Activated gamma-delta T cell treated with Interleukin-2 at 50 U/mL for 16 hours (primary cell): ENCODE data around the gene AP2A1.

ENCODE experiments used
- DNase-seq: peaks from one replicate; pipeline ENCODE4 v3.0.0-alpha.2; 2020

AP2A1 gene

GRCh38 chr19:49766007-49766929, 533 bp upstream of the AP2A1 start:
- peak; percentile 99 for DNase-seq

- DNase-seq: no peak
Measured at GRCh38 chr19:49767381-49767780, 580 bp downstream of the AP2A1 start.

GRCh38 chr19:49767967-49768581, 1.3 kb downstream of the AP2A1 start:
- no peak for DNase-seq

- no peak for DNase-seq
Measured at GRCh38 chr19:49770529-49770928, 3.7 kb downstream of the AP2A1 start.

- DNase-seq: no peak
Measured at GRCh38 chr19:49771674-49772139, 4.9 kb downstream of the AP2A1 start.

GRCh38 chr19:49772850-49773432, 6.1 kb downstream of the AP2A1 start:
- DNase-seq: no peak

- DNase-seq: no peak
Measured at GRCh38 chr19:49773663-49774350, 7.0 kb downstream of the AP2A1 start.

- DNase-seq: no peak
Measured at GRCh38 chr19:49774969-49775368, 8.2 kb downstream of the AP2A1 start.

- DNase-seq: no peak
Measured at GRCh38 chr19:49775742-49776370, 9.1 kb downstream of the AP2A1 start.

- DNase-seq: no peak
Measured at GRCh38 chr19:49776371-49776764, 9.6 kb downstream of the AP2A1 start.

- DNase-seq: no peak
Measured at GRCh38 chr19:49779731-49780555, 13.1 kb downstream of the AP2A1 start.

- DNase-seq: no peak
Measured at GRCh38 chr19:49780861-49781260, 14.1 kb downstream of the AP2A1 start.

GRCh38 chr19:49781394-49781793, 14.6 kb downstream of the AP2A1 start:
- DNase-seq: no peak

GRCh38 chr19:49782515-49782914, 15.7 kb downstream of the AP2A1 start:
- no peak for DNase-seq

GRCh38 chr19:49786376-49786820, 19.6 kb downstream of the AP2A1 start:
- no peak for DNase-seq

GRCh38 chr19:49787746-49788145, 20.9 kb downstream of the AP2A1 start:
- no peak for DNase-seq

- DNase-seq: no peak
Measured at GRCh38 chr19:49788857-49789256, 22.1 kb downstream of the AP2A1 start.

GRCh38 chr19:49790866-49791265, 24.1 kb downstream of the AP2A1 start:
- no peak for DNase-seq

GRCh38 chr19:49791776-49792445, 25.1 kb downstream of the AP2A1 start:
- DNase-seq: no peak

GRCh38 chr19:49792829-49793560, 26.2 kb downstream of the AP2A1 start:
- no peak for DNase-seq

- DNase-seq: no peak
Measured at GRCh38 chr19:49793561-49793840, 26.7 kb downstream of the AP2A1 start.
